TTC549 (cell line): ENCODE results near the gene POLR2F.
"Not testable (repeated sequence)": the region's sequence is repeated elsewhere in the genome, so short reads cannot be mapped to it uniquely, and the experiment has no call there.

Experiments used
- FAIRE-seq: peaks from 2 replicates; lab custom pipeline; 2012; peaks lifted over from hg19 to GRCh38; lab: Jason Lieb, UNC

Gene POLR2F

DNA sequence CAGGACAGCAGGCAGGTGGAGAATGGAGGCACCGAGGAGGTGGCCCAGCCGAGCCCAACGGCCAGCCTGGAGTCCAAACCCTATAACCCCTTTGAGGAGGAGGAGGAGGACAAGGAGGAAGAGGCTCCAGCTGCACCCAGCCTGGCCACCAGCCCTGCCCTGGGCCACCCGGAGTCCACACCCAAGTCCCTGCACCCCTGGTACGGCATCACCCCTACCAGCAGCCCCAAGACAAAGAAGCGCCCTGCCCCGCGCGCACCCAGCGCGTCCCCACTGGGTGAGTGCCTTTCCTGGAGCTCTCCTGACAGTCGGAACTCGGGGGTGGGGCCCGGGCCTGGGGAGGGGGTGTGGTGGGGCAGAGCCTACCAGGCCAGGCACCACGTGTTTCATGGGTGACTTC is 27.7 kb upstream of the POLR2F start:
- no peak for FAIRE-seq

DNA sequence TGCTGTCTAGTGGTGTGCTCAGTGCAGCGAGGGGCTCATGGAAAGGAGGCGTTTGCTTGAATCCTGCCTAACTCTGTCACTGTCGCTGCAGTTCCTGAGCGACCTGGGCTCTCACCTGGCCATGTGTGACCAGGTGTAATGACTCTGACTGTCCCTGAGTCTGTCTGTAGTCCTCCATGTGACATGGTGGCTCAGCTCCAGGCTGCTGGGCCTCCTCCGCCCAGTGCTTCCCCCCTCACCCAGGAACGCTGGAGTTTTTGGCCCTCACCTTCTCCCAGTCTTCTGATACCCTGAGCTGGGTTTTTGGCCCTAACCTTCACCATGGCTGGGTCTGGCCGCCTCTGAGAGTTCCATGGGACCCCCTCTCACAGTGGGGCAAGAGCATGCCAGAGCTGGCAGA is 27.1 kb upstream of the POLR2F start:
- no peak for FAIRE-seq

DNA sequence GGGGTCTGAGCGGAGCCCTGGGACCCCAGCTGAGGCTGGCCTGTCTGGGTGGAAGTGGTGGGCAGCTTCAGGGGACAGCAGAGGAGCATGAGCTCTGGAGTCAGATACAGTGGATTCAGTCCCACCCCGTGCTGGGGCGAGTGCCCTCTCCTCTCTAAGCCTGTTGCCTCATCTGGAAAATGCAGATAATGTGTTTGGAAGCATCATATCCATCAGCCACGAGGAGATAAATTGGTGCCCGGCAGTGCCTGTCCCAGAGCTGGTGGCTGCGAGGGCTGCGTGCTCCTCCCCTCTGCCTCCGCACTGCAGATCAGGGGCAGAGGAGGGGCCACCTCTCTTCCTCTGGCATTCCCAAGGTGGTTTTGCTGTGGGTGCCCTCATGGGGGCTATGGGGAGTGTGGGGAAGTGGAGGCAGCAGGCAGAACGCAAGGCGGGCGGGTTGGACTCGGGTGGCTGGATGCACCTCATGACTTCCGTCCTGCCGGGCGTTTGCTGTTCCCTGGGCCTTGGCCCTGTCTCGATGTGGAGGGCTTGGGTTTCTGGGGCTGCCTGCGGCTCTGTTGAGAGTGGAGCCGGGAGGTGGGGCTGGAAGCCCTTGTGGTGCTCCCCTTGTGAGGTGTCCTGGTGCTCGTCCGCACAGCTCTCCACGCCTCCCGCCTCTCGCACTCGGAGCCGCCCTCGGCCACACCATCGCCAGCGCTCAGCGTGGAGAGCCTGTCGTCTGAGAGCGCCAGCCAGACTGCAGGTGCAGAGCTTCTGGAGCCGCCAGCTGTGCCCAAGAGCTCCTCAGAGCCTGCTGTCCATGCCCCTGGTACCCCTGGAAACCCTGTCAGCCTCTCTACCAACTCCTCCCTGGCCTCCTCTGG is 26.5 kb upstream of the POLR2F start:
- FAIRE-seq = no peak

DNA sequence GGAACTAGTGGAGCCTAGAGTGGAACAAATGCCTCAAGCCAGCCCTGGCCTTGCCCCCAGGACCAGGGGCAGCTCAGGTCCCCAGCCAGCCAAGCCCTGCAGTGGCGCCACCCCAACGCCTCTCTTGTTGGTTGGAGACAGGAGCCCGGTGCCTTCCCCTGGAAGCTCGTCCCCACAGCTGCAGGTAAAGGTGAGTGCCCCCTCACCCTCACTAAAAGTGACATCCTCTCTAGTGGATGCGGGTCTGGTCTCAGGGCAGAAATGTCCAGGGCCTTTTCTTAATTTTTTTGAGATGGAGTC is 25.9 kb upstream of the POLR2F start:
- no peak for FAIRE-seq

DNA sequence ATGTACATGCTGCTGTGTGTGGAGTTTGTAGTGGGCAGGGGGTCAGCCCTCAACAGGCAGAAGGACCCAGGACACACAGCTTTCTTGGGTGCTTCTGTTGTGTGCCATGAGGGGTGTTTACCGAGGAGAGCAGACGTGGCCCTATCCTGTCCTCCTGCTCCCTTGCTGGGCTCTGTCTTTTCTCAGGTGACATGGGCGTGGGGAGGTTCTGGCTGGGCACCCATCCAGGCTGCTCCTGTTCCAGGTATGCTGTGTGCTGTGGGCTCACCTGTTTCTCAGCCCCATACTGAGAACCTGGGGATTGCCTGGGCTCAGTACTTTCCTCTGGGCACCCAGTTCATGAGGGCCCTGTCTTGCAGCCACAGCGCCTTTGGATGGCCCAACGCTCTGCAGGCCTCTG is 24.1 kb upstream of the POLR2F start:
- no peak for FAIRE-seq

DNA sequence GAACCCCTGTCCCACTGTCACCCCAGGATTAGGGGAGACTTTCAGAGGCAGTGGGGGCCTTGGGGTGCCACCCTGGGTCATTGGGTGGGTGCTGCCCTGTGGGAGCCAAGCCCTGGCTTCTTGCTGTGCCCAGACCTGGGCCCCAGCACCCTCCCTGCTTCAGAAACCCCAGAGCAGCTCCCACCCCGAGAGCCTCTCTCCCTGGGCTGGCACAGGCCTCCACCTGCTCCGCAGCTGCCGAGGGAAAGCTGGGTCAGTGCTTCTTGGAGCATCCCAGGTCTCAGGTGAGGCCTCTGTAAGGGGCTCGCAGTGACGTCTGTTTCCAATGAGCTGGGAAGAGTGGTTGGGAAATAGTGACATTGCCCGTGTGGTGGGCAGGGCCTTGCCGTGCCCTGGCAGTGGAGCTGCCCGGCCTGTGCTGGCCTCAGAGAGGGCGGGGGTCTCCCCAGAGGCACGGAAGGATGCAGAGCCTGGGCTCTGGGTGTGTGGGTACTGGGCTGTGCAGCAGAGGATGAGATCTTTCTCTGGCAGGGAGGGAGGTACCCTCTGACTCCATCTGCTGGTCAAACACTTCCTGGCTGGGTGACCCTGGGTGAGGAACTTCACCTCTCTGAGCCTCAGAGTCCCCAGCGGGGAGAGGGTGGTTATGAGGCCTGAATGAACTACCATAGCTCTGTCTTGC is 23.1 kb upstream of the POLR2F start:
- no peak for FAIRE-seq

DNA sequence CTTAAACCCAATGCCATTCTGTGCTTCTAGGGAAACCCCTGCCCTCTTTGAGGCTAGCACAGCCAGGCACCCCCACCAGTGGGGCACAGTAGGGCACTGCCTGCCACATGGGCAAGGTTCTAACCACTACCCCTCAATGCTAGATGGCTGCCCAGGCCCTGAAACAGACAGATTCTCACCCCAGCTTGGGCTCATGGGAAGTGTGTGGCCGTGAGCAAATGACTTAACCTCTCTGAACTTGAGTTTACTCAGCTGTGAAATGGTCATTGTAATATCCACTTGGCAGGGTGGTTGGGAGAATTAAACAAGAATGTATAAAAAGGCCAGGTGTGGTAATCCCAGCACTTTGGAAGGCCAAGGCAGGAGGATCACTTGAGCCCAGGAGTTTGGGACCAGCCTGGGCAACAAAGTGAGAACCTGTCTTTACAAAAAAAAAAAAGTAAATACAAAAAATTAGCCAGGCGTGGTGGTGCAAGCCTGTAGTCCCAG is 22.5 kb upstream of the POLR2F start:
- no peak for FAIRE-seq

DNA sequence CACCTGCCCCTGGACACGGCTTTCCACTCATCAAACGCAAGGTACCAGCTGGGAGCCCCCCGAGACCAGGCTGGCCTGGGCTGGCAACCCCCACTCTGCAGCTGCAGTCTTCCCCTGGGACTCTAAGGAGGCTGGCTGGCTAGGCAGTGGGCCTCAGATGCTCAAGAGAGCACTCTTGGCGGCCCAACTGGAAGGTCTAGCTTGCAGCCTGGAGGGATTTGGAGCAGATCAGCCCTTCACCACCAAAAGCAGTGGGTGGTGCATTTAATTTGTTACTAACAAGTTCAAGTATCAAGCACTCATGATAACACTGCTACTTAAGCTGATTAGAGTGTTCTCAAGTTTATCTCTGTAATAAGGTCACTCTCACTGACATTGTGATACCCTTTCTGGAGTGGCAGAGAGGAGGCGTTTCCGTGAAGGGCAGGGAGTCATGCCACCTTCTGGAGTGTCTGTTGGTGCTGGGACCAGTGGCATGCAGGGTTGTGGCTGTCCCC is 21.6 kb upstream of the POLR2F start:
- no peak for FAIRE-seq

DNA sequence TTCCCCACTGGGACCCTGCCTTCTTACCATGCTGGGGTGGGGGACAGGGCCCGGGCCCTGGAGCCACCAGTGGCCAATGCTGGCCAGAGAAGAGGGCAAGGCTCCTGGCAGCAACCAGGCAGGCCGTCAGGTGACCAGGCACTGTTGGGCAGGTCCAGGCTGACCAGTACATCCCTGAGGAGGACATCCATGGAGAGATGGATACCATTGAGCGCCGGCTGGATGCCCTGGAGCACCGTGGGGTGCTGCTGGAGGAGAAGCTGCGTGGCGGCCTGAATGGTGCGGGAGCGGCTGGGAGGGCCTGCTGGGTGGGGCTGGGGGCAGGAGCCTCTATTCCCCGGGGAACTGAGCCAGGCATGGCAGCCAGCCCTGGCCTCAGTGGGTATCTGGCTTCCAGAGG is 21.1 kb upstream of the POLR2F start:
- FAIRE-seq = no peak

DNA sequence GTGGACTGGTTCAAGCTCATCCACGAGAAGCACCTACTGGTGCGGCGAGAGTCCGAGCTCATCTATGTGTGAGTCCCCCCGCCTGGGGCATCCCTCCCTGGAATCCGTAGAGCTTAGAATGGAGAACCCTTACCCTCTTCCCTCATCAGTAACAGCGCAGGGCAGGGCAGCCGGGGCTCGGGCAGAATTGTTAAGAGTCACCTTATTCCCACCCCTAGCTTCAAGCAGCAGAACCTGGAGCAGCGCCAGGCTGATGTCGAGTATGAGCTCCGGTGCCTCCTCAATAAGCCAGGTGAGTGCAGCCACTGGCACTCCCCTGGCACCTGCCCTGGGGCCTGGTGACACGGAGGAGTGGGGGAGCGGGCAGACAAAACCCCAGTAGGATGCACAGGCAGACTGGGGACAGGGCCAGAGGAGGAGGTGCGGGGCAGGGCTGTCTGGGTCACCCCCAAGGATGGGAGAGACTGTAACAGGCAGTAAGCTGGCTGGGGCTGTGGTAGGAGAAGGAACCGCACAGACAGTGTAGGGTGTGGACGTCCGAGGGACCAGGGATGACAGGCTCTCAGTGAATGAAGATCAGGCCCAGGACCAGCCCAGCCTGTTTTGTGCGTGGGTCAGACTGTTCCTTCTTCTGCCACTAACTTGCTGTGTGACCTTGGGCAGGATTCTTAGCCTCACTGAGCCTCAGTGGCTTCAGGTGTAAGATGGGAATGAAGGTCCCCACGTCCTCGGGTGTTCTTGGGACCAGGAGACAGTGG is 20.5 kb upstream of the POLR2F start:
- no peak for FAIRE-seq

DNA sequence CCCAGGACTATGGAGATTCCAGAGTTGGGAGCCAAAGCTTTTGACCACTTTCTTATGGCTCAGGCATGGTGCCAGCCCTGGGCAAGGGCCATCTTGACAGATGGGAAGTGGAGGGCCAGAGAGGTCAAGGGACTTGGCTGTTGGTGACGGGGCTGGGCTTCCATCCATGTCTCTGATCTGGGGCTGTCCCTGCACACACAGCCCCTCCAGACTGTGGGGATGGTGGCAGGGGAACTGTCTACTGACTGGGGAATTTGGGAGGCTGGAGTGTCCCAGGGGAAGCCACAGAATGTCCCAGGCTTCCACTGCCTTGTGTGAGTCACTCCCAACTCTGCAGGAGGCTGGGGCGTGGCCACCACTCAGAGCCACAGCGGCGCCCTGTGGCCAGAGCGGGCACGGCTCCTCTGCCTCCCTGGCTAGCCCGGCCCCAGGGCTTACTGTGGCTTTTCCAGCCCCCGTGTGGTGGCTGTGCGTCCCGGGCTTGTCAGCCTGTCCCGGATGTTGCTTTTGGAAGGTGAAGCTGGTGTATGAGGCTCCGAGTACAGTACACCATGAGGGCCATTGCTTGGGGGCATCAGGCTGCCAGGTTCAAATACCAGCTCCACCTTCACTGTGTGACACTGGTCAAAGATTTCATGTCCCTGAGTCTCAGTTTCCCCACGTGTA is 19.7 kb upstream of the POLR2F start:
- peak; percentile 68 for FAIRE-seq

DNA sequence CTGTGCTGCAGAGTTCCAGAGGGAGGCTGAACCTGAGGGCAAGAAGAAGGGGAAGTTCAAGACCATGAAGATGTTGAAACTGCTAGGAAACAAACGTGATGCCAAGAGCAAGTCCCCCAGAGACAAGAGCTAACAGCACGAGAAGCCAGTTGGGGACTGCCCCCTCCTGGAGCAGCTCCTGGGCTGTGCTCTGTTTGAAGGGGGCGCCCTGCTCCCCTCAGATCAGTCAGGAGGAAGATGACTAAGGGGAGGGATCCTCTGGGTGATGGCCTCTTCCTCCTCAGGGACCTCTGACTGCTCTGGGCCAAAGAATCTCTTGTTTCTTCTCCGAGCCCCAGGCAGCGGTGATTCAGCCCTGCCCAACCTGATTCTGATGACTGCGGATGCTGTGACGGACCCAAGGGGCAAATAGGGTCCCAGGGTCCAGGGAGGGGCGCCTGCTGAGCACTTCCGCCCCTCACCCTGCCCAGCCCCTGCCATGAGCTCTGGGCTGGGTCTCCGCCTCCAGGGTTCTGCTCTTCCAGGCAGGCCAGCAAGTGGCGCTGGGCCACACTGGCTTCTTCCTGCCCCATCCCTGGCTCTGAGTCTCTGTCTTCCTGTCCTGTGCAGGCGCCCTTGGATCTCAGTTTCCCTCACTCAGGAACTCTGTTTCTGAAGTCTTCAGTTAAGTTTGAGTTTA is 12.7 kb upstream of the POLR2F start:
- FAIRE-seq = no peak

DNA sequence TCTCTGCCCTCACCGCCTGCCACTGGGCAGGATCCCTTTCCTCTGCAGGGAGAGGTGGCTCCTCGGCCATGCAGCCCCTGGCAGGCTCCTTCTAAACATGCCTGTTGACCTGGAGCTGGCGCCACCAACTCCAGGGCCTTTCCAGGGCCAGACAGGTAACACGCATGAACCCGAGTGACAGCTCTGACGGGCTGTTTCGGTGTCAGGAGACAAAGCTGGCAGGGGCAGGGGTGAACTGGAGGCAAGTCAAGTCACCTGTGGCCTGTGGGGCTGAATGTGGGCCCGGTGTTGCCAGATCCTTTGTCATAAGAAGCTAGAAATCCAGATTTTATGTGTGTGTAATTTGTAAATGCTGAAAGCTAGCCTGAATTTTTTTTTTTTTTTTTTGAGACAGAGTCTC is 11.4 kb upstream of the POLR2F start:
- no peak for FAIRE-seq

DNA sequence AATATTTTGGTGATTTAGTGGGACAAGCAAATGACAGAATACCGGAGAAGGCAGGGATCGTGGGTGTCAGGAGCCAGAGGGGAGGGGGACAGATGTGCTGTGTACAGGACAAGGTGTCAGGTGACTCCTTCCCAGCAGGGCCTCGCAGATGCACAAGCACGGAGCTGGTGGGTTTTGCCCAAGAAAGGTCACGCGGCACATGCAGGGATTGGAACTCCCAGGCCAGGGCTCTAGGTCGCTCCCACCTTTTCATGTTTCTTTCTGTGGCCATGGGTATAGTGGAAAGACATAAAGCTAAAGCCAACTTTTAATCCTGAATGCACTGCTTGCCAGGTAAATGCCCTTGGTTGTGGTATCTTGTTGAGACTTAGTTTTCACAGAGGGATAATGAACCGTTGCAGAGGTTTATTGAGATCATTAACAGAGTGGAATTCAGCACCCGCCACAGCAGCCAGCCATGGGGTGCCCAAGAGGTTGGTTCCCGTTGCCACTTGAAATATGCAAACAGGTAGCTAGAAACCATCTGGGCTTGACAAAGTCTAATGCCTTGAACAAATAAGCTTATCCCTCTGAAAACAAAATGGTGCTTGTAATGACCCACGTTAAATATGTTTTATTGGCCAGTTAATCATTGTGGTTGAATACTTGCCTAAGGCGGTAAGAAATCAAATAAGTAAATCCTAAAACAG is 10.2 kb upstream of the POLR2F start:
- no peak for FAIRE-seq

DNA sequence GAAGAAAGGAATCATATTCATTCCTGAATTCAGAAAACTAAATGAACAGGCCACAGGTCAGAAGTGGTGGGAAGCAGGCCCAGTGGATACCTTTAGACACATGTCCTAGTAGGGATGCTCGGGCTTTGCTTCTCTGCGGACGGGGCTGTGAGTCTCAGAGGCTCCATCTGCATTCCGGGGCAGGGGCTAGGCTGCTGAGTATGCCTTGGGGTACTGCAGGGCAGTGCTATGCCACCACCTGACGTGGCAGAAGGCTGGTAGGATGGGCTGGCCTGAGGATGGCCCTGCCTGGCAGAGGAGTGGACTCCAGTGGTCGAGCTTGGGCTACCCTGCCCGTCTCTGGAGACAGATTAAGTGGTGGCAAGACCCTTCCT is 9.7 kb upstream of the POLR2F start:
- FAIRE-seq = no peak

DNA sequence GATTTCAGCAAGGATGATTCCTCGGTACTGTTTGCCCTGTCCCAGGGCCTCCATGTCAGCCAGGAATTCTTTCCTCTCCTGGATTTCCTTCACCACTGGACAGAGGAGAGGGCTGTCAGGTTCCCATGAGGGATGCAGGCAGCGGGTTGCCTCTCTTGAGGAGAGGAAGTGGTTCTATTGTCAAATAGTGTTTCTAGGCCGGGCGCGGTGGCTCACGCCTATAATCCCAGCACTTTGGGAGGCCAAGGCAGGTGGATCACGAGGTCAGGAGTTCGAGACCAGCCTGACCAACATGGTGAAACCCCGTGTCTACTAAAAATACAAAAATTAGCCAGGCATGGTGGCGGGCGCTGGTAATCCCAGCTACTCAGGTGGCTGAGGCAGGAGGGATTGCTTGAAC is 9.1 kb upstream of the POLR2F start:
- not testable (repeated sequence) for FAIRE-seq

DNA sequence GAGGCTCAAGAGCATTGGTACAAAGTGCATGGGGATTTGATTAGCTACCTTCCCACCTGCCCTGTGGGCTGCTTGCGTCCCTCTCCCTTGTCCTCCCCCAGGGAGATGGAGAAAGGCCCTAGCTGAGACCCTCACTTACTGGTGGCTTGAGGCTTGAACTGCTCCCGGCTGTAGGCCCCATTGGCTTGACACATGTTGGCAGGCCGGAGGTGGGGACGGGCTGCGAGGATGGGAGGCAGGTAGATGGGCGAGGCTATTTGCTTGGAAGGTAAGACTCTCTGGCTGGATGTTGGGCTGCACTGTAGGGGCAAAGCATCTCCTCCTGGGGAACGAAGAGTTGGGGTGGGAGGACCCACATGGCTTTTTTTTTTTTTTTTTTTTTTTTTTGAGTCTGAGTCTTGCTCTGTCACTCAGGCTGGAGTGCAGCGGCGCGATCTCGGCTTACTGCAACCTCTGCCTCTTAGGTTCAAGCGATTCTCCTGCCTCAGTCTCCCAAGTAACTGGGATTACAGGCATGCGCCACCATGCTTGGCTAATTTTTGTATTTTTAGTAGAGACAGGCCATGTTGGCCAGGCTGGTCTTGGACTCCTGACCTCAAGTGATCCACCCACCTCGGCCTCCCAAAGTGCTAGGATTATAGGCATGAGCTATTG is 6.2 kb upstream of the POLR2F start:
- not testable (repeated sequence) for FAIRE-seq

DNA sequence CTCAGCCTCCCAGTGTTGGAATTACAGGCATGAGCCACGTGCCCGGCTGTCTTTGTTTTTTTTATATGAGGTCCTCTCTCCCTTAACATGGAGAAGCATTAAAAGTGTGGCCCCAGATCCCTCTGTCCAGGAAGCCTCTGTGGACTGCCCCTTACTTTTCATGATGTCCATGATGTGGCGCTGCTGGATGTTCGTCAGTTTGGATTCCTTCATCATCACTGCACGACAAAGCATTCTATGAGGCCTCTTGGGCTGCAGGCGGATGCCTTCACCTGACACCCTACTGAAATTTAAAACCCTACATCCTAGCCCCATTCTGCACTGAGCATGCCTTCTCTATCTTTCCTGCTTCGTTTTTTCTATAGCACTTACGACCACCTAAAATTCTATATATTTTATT is 2.2 kb upstream of the POLR2F start:
- FAIRE-seq = no peak

DNA sequence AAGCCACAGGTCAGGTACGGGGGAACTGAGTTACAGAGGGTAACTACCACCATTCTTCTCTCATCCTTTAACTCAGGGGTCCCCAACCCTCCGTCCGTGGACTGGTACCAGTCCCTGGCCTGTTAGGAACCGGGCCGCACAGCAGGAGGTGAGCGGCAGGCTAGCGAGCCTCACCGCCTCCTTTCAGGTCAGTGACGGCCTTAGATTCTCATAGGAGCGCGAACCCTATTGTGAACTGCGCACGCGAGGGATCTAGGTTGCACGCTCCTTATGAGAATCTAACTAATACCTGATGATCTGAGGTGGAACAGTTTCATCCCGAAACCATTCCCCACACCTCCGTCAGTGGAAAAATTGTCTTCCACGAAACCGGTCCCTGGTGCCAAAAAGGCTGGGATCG is 870 bp upstream of the POLR2F start:
- not testable (repeated sequence) for FAIRE-seq

DNA sequence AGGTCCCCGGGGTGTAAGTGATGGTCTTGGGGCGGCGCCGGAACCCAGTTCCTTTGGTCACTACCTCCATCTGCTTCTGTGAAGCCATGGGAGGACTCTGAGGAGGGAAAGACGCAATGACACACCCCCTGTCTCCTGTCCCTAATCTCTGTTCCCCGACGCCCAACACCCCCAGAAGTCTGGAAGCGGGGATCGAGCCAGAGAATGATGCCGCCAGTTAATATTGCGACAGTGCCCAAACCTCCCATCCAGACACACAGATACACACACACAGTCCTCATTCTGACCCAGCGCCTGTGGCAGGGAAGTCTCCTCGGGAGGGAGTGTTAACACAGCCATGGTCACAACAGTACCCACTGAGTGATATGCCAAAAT is 450 bp upstream of the POLR2F start:
- no peak for FAIRE-seq

DNA sequence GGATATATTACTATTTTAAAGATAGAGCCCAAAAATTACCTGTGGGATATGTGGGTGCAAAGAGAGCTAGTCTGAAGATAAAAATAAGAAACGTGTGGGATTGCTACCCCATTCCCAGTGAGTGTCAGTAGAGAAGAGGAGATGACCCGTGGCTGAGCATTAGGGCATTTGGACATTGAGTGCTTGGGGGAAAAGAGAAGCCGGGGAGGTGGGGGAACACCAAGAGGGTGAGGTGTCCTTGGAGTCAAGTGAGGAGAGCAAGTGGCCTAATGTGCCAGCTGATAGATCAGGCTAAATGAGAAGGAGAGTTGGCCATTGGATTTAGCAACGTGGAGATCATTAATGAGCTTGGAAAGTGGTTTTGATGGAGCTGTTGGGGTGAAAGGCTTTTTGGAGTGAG is 1.2 kb downstream of the POLR2F start:
- no peak for FAIRE-seq
